ENCODE measurements around the gene NSD1. TPM values are rescaled to one million over a fixed set of nuclear protein-coding genes. Genes with fewer than 3 reads are reported as not detected.

Gene NSD1
- total RNA-seq, 1 experiment from 2014 or later, result 27.0 TPM

- DNase-seq (ENCODE audit: low read depth), result no peak
Observed at GRCh38 chr5:177098120-177098469, 35.5 kb upstream of the NSD1 start.

- DNase-seq (ENCODE audit: low read depth), result peak; percentile 95
Observed at GRCh38 chr5:177098470-177099141, 35.0 kb upstream of the NSD1 start.

DNA sequence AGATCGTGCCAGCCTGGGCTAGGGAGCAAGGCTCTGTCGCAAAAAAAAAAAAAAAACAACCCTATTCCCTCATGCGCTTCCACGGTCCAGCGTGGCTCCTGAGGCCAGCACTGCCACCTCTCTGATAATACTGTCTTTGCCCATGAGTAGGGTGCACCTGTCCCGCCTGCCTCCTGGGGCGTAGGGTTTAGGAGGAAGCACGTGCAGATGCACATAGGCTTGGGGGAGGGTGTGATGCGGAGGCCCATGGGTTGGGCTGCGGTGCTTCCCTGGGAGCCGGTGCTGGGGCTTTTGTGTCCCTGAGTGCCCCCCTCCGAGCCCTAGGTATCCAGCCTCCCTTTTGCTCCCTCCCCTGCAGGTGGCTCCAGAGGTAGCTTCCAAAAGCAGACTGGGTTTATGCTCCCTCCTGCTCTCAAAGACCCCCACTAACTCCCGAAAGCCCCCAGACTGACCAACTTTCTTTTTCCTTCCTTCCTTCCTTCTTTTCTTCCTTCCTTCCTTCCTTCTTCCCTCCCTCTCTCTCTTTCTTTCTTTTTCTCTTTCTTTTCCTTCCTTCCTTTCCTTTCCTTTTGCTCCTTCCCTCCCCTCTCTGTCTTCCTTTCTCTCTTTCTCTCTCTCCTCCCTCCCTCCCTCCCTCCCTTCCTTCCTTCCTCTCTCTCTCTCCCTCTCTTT, 34.0 kb upstream of the NSD1 start:
- DNase-seq (ENCODE audit: low read depth), result peak; percentile 27

- DNase-seq (ENCODE audit: low read depth), result peak; percentile 91
Observed at GRCh38 chr5:177100714-177101121, 32.9 kb upstream of the NSD1 start.

DNA sequence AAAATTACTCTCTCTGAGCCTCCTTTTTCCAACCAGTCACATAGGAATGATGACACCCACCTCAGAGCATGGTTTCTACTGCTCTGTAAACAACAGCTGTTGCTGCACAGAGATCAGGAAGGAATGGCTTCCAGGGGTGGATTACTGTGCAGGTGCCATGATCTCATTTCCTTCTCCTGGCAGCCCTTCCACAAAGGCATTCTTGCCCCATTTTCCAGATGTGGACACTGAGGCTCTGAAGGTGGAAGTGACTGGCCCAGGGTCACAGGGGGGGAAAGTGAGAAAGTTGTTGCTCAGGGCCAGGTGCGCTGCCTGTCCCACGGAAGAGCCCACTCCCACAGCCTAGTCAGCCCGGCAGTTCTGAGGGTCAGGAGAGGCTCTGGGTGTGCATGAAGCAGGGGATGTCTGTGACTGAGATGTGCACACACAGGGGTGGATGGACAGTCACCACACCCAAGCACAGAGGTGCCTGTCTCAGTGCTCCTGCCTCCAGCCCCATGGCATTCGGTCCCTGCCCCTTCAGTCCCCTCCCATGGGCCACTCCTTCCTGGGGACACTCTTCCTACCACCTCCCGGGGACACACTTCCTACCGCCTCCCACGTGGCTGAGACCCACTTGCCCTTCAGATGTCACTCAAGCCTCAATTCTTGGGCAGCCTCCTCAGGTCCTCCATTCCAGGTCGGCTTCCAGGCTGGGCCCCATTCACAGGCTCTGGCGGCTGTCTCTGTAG, 29.9 kb upstream of the NSD1 start:
- DNase-seq (ENCODE audit: low read depth), result peak; percentile 84

GRCh38 chr5:177105691-177106476, 27.7 kb upstream of the NSD1 start:
- no peak for DNase-seq (ENCODE audit: low read depth)

DNA sequence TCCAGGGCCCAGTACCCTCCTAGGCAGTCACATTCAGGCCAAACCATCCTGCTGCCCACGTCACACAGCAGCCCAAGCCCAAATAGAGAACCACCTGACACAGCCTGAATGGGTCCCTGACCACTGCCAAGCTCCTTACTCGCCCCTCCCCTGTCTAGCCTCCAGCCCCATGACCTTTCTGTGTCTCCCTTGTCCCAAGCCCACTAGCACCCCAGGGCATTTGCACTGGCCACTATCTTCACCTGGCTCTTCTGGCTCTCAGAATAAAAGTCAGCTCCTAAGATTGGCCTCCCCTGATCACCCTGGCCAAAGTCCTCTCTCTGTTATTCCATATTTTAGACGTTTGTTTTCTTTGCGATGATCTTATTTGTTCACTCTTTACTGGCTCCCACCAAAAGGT, 26.4 kb upstream of the NSD1 start:
- DNase-seq (ENCODE audit: low read depth), result no peak

GRCh38 chr5:177109810-177110209, 23.8 kb upstream of the NSD1 start:
- DNase-seq (ENCODE audit: low read depth), result no peak

- DNase-seq (ENCODE audit: low read depth), result peak; percentile 43
Observed at GRCh38 chr5:177111720-177112394, 21.7 kb upstream of the NSD1 start.

DNA sequence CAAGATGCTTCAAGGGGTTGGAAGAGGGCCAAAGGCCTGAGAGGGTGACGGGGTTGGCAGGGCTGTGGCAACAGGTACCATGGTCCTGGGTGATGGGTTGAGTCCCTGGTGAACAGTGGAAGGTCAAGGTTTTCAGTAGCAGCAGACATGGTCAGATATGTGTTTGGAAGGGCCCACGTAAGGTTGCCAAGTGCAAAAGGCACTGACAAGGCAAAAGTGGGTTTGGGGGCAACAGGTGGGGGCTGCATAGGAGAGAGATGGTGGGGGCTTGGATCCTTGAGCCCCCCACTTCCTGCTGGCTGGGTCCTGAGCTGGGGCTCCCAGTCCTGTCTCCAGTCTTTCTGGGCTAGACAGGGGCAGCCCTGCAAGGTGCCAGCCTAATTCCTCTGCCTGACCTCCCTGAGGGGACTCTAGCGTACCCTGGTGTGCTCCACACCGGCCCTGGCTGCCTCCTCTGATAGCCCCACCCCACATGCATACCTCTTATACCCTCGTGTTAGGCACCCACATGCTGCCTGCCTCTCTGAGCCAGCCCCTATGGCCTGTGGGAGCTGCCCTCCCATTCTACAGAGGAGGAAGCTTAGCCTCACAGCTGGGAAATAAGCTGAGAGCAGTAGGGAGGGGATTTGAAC, 20.9 kb upstream of the NSD1 start:
- no peak for DNase-seq (ENCODE audit: low read depth)

DNA sequence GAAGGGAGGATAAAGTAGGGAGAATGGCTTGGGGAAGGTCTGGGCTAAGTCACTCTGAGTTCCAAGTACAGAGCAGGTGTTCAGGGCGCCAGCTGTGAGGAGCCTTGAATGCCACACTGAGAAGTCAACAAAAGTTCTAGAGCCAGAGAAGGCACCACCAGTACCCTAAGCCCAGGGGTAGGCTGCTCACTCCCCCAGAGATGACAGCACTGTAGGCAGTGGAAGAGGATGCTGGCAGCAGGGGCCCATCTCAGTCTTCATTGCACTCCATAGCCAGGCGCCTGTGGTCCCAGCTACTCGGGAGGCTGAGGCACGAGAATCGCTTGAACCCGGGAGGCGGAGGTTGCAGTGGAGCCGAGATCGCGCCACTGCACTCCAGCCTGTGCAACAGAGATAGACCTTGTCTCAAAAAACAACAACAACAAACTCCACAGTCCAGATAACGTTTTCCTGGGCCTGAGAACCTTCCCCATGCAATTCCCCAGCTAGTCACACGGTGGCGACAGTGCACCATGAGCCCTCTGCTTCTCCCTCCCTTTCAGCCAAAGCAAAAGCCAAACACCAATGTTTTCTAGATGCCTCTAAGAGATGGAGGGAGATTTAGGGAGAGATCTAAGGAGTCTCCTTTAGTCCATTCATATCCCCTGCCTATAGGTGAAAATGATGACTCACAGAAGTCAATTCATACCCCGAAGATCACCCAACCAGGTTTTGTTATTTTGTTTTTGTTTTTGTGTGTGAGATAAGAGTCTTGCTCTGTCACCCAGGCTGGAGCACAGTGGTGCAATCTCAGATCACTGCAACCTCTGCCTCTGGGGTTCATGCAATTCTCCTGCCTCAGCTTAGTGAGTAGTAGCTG, 19.8 kb upstream of the NSD1 start:
- DNase-seq (ENCODE audit: low read depth), result peak; percentile 66

GRCh38 chr5:177116631-177117373, 16.8 kb upstream of the NSD1 start:
- peak; percentile 64 for DNase-seq (ENCODE audit: low read depth)

GRCh38 chr5:177117441-177118045, 16.0 kb upstream of the NSD1 start:
- DNase-seq (ENCODE audit: low read depth), result no peak

GRCh38 chr5:177122566-177122965, 11.0 kb upstream of the NSD1 start:
- no peak for DNase-seq (ENCODE audit: low read depth)

- no peak for DNase-seq (ENCODE audit: low read depth)
Observed at GRCh38 chr5:177123789-177124485, 9.6 kb upstream of the NSD1 start.

DNA sequence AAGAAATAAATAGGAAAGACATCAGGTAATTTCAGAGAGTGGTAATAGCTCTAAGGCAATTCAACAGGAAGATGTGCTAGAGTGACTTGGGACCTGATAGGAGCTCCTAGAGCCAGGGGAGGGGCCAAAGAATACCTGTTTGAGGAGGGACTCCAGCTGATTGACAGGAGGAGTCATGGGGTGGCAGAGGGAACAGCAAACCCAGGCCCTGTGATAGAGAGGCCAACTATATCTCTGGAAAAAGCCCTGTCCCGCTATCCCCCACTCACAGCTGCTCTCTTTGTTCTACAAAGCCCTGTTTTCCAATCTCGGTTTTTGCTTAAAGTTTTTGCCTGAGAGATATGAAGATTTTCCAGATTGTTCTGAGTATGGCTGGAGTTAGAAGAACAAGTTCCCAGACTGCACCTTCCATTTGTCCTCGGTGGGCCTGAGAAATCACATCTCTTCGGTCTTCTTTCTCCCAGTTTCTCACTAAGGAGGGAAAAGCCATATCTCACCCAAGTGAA, 9.0 kb upstream of the NSD1 start:
- DNase-seq (ENCODE audit: low read depth), result no peak

- no peak for DNase-seq (ENCODE audit: low read depth)
Observed at GRCh38 chr5:177126771-177127170, 6.8 kb upstream of the NSD1 start.

DNA sequence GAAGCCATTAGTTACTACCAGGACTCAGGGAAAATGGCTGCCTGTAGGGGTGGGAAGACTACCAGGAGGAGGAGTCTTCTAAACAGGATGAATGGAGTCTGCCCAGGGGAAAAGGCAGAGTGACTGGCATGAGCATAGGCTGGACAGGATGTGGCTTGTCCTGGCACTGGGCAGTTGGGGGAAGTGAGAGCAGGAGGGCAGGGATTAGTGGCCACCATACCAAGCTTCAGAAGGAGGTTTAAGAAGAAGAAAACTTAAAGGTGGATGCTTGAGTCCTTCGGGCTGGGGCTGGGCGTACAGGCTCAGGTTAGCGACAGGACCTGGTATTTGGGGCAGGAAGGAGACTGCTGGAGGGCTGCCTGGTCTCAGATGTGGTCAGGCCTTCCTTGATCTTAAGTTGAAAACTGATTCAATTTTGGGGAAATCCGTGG, 5.0 kb upstream of the NSD1 start:
- peak; percentile 88 for DNase-seq (ENCODE audit: low read depth)

Data from LHCN-M2 (cell line).